PC-9 (cell line): ENCODE measurements around the gene SETD6. TPM values are rescaled to one million over a fixed set of nuclear protein-coding genes. Genes with fewer than 3 reads are reported as not detected.

Experiments
- Bru-seq: library from RNA; stranded (reverse); fragments of 400-500 nt; gene quantifications from one replicate; lab custom pipeline; 2021; lab: Mats Ljungman, UMichigan
- BruChase-seq, 2 experiments: library from RNA; stranded (reverse); fragments of 400-500 nt; gene quantifications; one replicate each; lab custom pipeline; 2021; lab: Mats Ljungman, UMichigan
- BruUV-seq: library from RNA; stranded (reverse); fragments of 400-500 nt; replicated peaks from 2 replicates; lab custom pipeline; 2021; lab: Mats Ljungman, UMichigan
- CTCF ChIA-PET: fragments of 300-600 bp; sonication (Branson Sonifier 250); formaldehyde crosslinking; loops from one replicate; lab custom pipeline; 2022; ENCODE audit warnings: antibody characterized with exemption; lab: Charles Lee
- POLR2A ChIA-PET: fragments of 300-600 bp; sonication (Branson Sonifier 250); formaldehyde crosslinking; loops from one replicate; lab custom pipeline; 2022; ENCODE audit warnings: antibody characterized with exemption; ENCODE audit not compliant: unreplicated experiment; lab: Charles Lee
- DNase-seq, 2 experiments: peaks; one replicate each; pipeline versions ENCODE4 v3.0.0 to v3.0.0-alpha.2; 2015 to 2022; ENCODE audit warnings: mixed read lengths in 1 of 2
- H2AFZ ChIP-seq: fragments of 200-600 bp; sonication (generic); 2 replicates; pipeline ENCODE4 v1.8.1; 2017; ENCODE audit warnings: antibody characterized with exemption
- H3F3A ChIP-seq: fragments of 200-600 bp; sonication (generic); 2 replicates; pipeline ENCODE4 v1.8.1; 2017; ENCODE audit warnings: antibody characterized with exemption, mild to moderate bottlenecking, low read depth; ENCODE audit not compliant: insufficient read depth
- H3K27ac ChIP-seq: fragments of 200-600 bp; sonication (generic); 2 replicates; pipeline ENCODE4 v1.6.1; 2016; ENCODE audit warnings: mixed run types
- H3K27me3 ChIP-seq: fragments of 200-600 bp; sonication (generic); 2 replicates; pipeline ENCODE4 v1.6.1; 2016; ENCODE audit warnings: low read depth, mixed run types; ENCODE audit not compliant: insufficient read depth
- H3K36me3 ChIP-seq: fragments of 200-600 bp; sonication (generic); 2 replicates; pipeline ENCODE4 v1.6.1; 2016; ENCODE audit warnings: low read depth, mixed run types
- H3K4me1 ChIP-seq: fragments of 200-600 bp; sonication (generic); replicated peaks from 2 replicates; pipeline ENCODE4 v1.6.1; 2016; ENCODE audit warnings: mixed run types; ENCODE audit not compliant: insufficient read depth
- H3K4me2 ChIP-seq: fragments of 200-600 bp; sonication (generic); 2 replicates; pipeline ENCODE4 v1.6.1; 2017; ENCODE audit warnings: mixed run types
- H3K4me3 ChIP-seq: fragments of 200-600 bp; sonication (generic); 2 replicates; pipeline ENCODE4 v1.6.1; 2016; ENCODE audit warnings: mixed run types
- H3K79me2 ChIP-seq: fragments of 200-600 bp; sonication (generic); 2 replicates; pipeline ENCODE4 v1.6.1; 2017; ENCODE audit warnings: low read depth, mixed run types
- H3K9me2 ChIP-seq: fragments of 200-600 bp; sonication (generic); 2 replicates; pipeline ENCODE4 v1.8.1; 2017; ENCODE audit warnings: mild to moderate bottlenecking; ENCODE audit not compliant: insufficient read depth
- H3K9me3 ChIP-seq: fragments of 200-600 bp; sonication (generic); 2 replicates; pipeline ENCODE4 v1.8.1; 2016; ENCODE audit warnings: low read depth; ENCODE audit not compliant: insufficient read depth
- H4K20me1 ChIP-seq: fragments of 200-600 bp; sonication (generic); 2 replicates; pipeline ENCODE4 v1.8.1; 2017; ENCODE audit not compliant: insufficient read depth
- CTCF ChIP-seq: fragments of 200-600 bp; sonication (generic); conservative IDR thresholded peaks from 2 replicates; pipeline ENCODE4 v1.6.1; 2017; ENCODE audit warnings: mixed run types, antibody characterized with exemption, mild to moderate bottlenecking, moderate library complexity
- EZH2 ChIP-seq: fragments of 200-600 bp; sonication (generic); IDR thresholded peaks from 2 replicates; pipeline ENCODE4 v1.8.0; 2017; ENCODE audit warnings: antibody characterized with exemption, low read depth
- intact Hi-C: fragments of 100-400 bp; cut with micrococcal nuclease; formaldehyde crosslinking; loops from one replicate; pipeline ENCODE4 v1.10.0; 2022; ENCODE audit not compliant: unreplicated experiment
- long read RNA-seq: library from polyadenylated mRNA; stranded (forward); transcript quantifications from one replicate; pipeline ENCODE4 v2.0.0, GENCODE V29; 2022
- total RNA-seq: library from RNA; stranded (reverse); gene quantifications from 2 replicates; pipeline ENCODE4 v1.2.3, GENCODE V29; 2021

The SETD6 gene
- total RNA-seq (19.2 and 21.4 TPM in 2 replicates), Bru-seq, nascent RNA (percentile 72 among the genes with signal in this experiment), BruChase-seq, experiment 1, labeled RNA remaining after a 2-hour chase (percentile 82 among the genes with signal in this experiment), BruChase-seq, experiment 2, labeled RNA remaining after a 6-hour chase (percentile 70 among the genes with signal in this experiment)
- long read RNA-seq, partial matches to known transcripts = 1 of 27 reads
- long read RNA-seq, other reads (novel, unspliced or antisense) = 19 of 27 reads

- H3K79me2 ChIP-seq = peaks cover 30% of the 10 kb centered on the region
- H4K20me1 ChIP-seq = peaks cover 45% of the 10 kb centered on the region
- H3F3A ChIP-seq = peaks cover 48% of the 10 kb centered on the region; the same call in 1 of the 2 replicates
- no peaks in the 10 kb centered on the region for H3K9me3 ChIP-seq
- peak within 1 kb of the TSS; percentile 88 for H3K4me2 ChIP-seq
- no peaks in the 10 kb centered on the region for H3K27me3 ChIP-seq
- TF ChIP-seq EZH2 (no peak), CTCF (no peak; the same call in 1 of the 2 replicates)
- peak within 1 kb of the TSS; percentile 96 for H2AFZ ChIP-seq
- intact Hi-C loops = loop anchor here (5.0 to 10.0 kb wide), 3 partner anchors 37 to 490 kb away; partner anchors contain the start of gene MMP15
- peak; percentile 77 to 88 for DNase-seq
- H3K9me2 ChIP-seq = no peaks in the 10 kb centered on the region
- ChIA-PET POLR2A (interaction anchor here (0.6 to 0.7 kb wide), 4 partner anchors 75 to 859 kb away, joined by 3 to 6 read pairs (median 3); no protein-coding TSS in a partner anchor), CTCF (no interaction called here)
- peak within 1 kb of the TSS; percentile 99 for H3K4me3 ChIP-seq
- peak within 1 kb of the TSS; percentile 54 for H3K27ac ChIP-seq
- peaks cover 35% of the 10 kb centered on the region for H3K36me3 ChIP-seq
- H3K4me1 ChIP-seq = peaks cover 20% of the 10 kb centered on the region
- TSS peak; percentile 41 for BruUV-seq
Measured at GRCh38 chr16:58515125-58515870, at the start of gene SETD6. Gene SETD6, plus strand, starts transcription at chr16:58515517. Its CDS starts 21 bp downstream, at chr16:58515538.

- Histone ChIP-seq H3K27me3 (peaks cover 9% of the 10 kb centered on the region; the same call in 1 of the 2 replicates), H2AFZ (no peak overlapping the region), H3K79me2 (no peaks in the 10 kb centered on the region), H3K4me3 (no peak overlapping the region), H3K4me1 (peaks cover 12% of the 10 kb centered on the region), H3K27ac (no peak overlapping the region), H3K36me3 (no peaks in the 10 kb centered on the region), H3F3A (peaks cover 13% of the 10 kb centered on the region; the same call in 1 of the 2 replicates), H4K20me1 (no peaks in the 10 kb centered on the region), H3K4me2 (no peak overlapping the region), H3K9me3 (no peaks in the 10 kb centered on the region), H3K9me2 (no peaks in the 10 kb centered on the region)
- TF ChIP-seq EZH2 (no peak), CTCF (no peak)
- BruUV-seq = no TSS peak
- POLR2A ChIA-PET = interaction anchor here (0.6 kb wide), 1 partner anchor 141 kb away, joined by 4 read pairs; no protein-coding TSS in a partner anchor
- DNase-seq = no peak
- intact Hi-C loops = no loop called here
- CTCF ChIA-PET = no interaction called here
Measured at GRCh38 chr16:58465817-58466216, 49.5 kb upstream of the SETD6 start.

GRCh38 chr16:58466396-58466795 is 48.9 kb upstream of the SETD6 start:
- H3K4me1 ChIP-seq = peaks cover 6% of the 10 kb centered on the region; the same call in 1 of the 2 replicates
- no peaks in the 10 kb centered on the region for H3K36me3 ChIP-seq
- H3K9me2 ChIP-seq = no peaks in the 10 kb centered on the region
- no peaks in the 10 kb centered on the region for H4K20me1 ChIP-seq
- peaks cover 12% of the 10 kb centered on the region; the same call in 1 of the 2 replicates for H3F3A ChIP-seq
- peaks cover 9% of the 10 kb centered on the region; the same call in 1 of the 2 replicates for H3K27me3 ChIP-seq
- no peaks in the 10 kb centered on the region for H3K79me2 ChIP-seq
- intact Hi-C loops = no loop called here
- POLR2A ChIA-PET = no interaction called here
- TF ChIP-seq CTCF (no peak), EZH2 (no peak)
- no peak for DNase-seq
- no peak overlapping the region for H2AFZ ChIP-seq
- H3K9me3 ChIP-seq = no peaks in the 10 kb centered on the region
- CTCF ChIA-PET = no interaction called here
- H3K4me3 ChIP-seq = no peak overlapping the region
- no peak overlapping the region for H3K4me2 ChIP-seq
- no TSS peak for BruUV-seq
- no peak overlapping the region for H3K27ac ChIP-seq
